ENCODE results near the gene TRIO. TPM values are rescaled to one million over a fixed set of nuclear protein-coding genes. Genes with fewer than 3 reads are reported as not detected.
A peak's percentile ranks its signal among the peaks of the same experiment; 100 is the strongest.
"Not testable (repeated sequence)": the region's sequence is repeated elsewhere in the genome, so short reads cannot be mapped to it uniquely, and the experiment has no call there.

The TRIO gene
- polyA plus RNA-seq (2013): 47.9 and 49.7 TPM in 2 replicates

DNA sequence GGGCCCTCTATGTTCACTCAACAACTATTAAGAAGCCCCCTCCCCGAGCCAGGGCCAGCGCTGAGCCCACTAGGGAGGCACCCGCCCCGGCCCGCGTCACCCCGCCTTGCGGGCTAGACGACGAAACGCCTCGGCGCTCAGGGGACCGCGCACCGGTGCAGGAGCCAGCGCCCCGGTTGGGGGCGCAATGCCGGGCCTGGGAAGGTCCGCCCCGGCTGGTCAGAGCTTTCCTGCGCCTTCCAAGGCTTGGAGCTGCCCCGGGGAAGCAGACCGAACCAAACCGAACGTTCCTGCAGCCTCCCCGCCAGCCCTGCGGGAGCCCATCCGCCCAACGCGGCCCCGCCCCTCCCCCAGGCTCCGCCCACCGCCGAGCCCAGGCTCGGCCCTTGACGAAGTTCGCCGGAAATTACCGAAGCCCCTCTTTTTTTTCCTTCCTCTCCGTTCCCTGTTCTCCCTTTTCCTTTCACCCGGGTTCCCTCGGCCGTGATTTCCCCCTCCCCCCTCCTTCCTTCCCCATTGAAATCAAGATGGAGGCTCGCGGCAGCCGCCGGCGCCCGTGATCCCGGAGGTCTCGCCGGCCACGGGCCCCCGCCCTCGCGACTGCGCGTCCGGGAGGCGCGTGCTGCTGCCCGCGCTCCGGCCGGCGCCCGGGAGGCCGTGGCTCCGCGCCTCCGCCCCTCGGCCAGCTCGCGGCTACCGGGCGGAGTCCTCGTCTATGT lies at the start of gene TRIO:
TRIO (plus strand) TSS at position 516 of the 719 bp plus-strand sequence. CDS start 384 bp downstream, outside the sequence.
- Histone ChIP-seq H2AFZ (ENCODE audit: insufficient read depth, low read length, poor library complexity) (peak within 1 kb of the TSS; percentile 82), H2AK5ac (ENCODE audit: low read length) (peak within 1 kb of the TSS; percentile 90), H4K8ac (ENCODE audit: low read depth, low read length) (peak within 1 kb of the TSS; percentile 94), H3K9me3 (ENCODE audit: insufficient read depth, low read depth, low read length) (no peaks in the 10 kb centered on the region), H3K9ac (ENCODE audit: low read length) (peak within 1 kb of the TSS; percentile 97), H3K4me1 (ENCODE audit: control insufficient read depth in 1 of 2, insufficient read depth in 2 of 2, low read length in 2 of 2) (peaks cover 9 to 10% of the 10 kb centered on the region in 2 experiments), H3K4ac (ENCODE audit: low read depth, low read length) (peak within 1 kb of the TSS; percentile 96), H3K27me3 (ENCODE audit: insufficient read depth, low read length) (no peaks in the 10 kb centered on the region), H3K23ac (ENCODE audit: low read length) (no peak within 1 kb of the TSS), H3K14ac (ENCODE audit: low read length) (peak within 1 kb of the TSS; percentile 99), H3K79me1 (ENCODE audit: low read length) (peaks cover 23% of the 10 kb centered on the region), H3K36me3 (ENCODE audit: control insufficient read depth in 1 of 2, insufficient read depth in 2 of 2, low read length in 2 of 2) (no peaks in the 10 kb centered on the region), H2BK5ac (ENCODE audit: low read depth, low read length, poor library complexity) (peak within 1 kb of the TSS; percentile 83), H2BK12ac (ENCODE audit: low read length) (peak within 1 kb of the TSS; percentile 55), H4K12ac (ENCODE audit: low read depth, low read length) (peak within 1 kb of the TSS; percentile 93), H3K4me2 (ENCODE audit: low read length) (peak within 1 kb of the TSS; percentile 71), H3K27ac (ENCODE audit: low read depth, low read length) (peak within 1 kb of the TSS; percentile 96), H3K4me3 (ENCODE audit: low read depth, low read length) (peak within 1 kb of the TSS; percentile 90), H2BK120ac (ENCODE audit: insufficient read depth, low read length, poor library complexity) (peak within 1 kb of the TSS; percentile 85), H3K79me2 (ENCODE audit: control insufficient read depth, insufficient read depth, low read length, poor library complexity) (peaks cover 35% of the 10 kb centered on the region), H3K18ac (ENCODE audit: low read length) (peak within 1 kb of the TSS; percentile 99), H4K91ac (ENCODE audit: low read depth, low read length) (peak within 1 kb of the TSS; percentile 99)
- WGBS (ENCODE audit: extremely low coverage, insufficient coverage, insufficient read length): no CpG with 5 or more reads among the region's 79 CpGs
- DNase-seq: peak; percentile 78 to 89

GRCh38 chr5:14097380-14097779 lies 45.8 kb upstream of the TRIO start:
- H3K9ac ChIP-seq (ENCODE audit: low read length); H4K91ac ChIP-seq (ENCODE audit: low read depth, low read length); H3K4me1 ChIP-seq (ENCODE audit: control insufficient read depth in 1 of 2, insufficient read depth in 2 of 2, low read length in 2 of 2); H2BK120ac ChIP-seq (ENCODE audit: insufficient read depth, low read length, poor library complexity); H3K27me3 ChIP-seq (ENCODE audit: insufficient read depth, low read length); H4K12ac ChIP-seq (ENCODE audit: low read depth, low read length); H3K4ac ChIP-seq (ENCODE audit: low read depth, low read length); DNase-seq; H2BK12ac ChIP-seq (ENCODE audit: low read length); H3K27ac ChIP-seq (ENCODE audit: low read depth, low read length); H3K79me1 ChIP-seq (ENCODE audit: low read length); H2BK5ac ChIP-seq (ENCODE audit: low read depth, low read length, poor library complexity); H3K4me3 ChIP-seq (ENCODE audit: low read depth, low read length); H3K79me2 ChIP-seq (ENCODE audit: control insufficient read depth, insufficient read depth, low read length, poor library complexity); H3K9me3 ChIP-seq (ENCODE audit: insufficient read depth, low read depth, low read length); H3K36me3 ChIP-seq (ENCODE audit: control insufficient read depth in 1 of 2, insufficient read depth in 2 of 2, low read length in 2 of 2); H3K14ac ChIP-seq (ENCODE audit: low read length); H2AK5ac ChIP-seq (ENCODE audit: low read length); H3K23ac ChIP-seq (ENCODE audit: low read length); H4K8ac ChIP-seq (ENCODE audit: low read depth, low read length); H3K18ac ChIP-seq (ENCODE audit: low read length); H3K4me2 ChIP-seq (ENCODE audit: low read length); H2AFZ ChIP-seq (ENCODE audit: insufficient read depth, low read length, poor library complexity): not testable (repeated sequence)
- no CpG with 5 or more reads among the region's 2 CpGs for WGBS (ENCODE audit: extremely low coverage, insufficient coverage, insufficient read length)

DNA sequence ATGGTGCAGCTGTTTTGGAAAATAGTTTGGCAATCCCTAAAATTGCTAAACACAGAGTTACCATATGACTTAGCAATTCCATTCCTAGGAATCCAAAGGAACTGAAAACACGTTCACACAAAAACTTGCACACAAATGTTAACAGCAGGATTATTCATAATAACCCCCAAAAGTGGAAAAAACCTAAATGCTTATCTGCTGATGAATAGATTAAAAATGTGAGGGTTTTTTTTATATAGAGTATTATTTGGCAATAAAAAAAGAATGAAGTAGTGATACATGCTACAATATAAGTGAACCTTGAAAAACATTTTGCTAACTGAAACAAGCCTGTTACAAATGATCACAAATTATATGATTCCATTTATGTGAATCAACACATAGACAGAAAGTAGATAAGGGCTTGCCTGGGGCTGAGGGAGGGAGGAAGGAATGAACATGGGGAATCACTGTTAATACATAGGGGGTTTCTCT lies 45.1 kb upstream of the TRIO start:
- H3K4me3 ChIP-seq (ENCODE audit: low read depth, low read length): no peak overlapping the region
- no peak overlapping the region for H2AFZ ChIP-seq (ENCODE audit: insufficient read depth, low read length, poor library complexity)
- no peaks in the 10 kb centered on the region for H3K79me1 ChIP-seq (ENCODE audit: low read length)
- no peaks in the 10 kb centered on the region for H3K9me3 ChIP-seq (ENCODE audit: insufficient read depth, low read depth, low read length)
- no peak overlapping the region for H3K14ac ChIP-seq (ENCODE audit: low read length)
- no peak overlapping the region for H3K23ac ChIP-seq (ENCODE audit: low read length)
- H3K4me2 ChIP-seq (ENCODE audit: low read length): no peak overlapping the region
- no peak overlapping the region for H2AK5ac ChIP-seq (ENCODE audit: low read length)
- no peak overlapping the region for H4K12ac ChIP-seq (ENCODE audit: low read depth, low read length)
- no peak overlapping the region for H2BK120ac ChIP-seq (ENCODE audit: insufficient read depth, low read length, poor library complexity)
- no peak overlapping the region for H4K91ac ChIP-seq (ENCODE audit: low read depth, low read length)
- no peak overlapping the region for H4K8ac ChIP-seq (ENCODE audit: low read depth, low read length)
- no peaks in the 10 kb centered on the region for H3K36me3 ChIP-seq (ENCODE audit: control insufficient read depth in 1 of 2, insufficient read depth in 2 of 2, low read length in 2 of 2)
- no peak overlapping the region for H3K9ac ChIP-seq (ENCODE audit: low read length)
- H3K79me2 ChIP-seq (ENCODE audit: control insufficient read depth, insufficient read depth, low read length, poor library complexity): no peaks in the 10 kb centered on the region
- no peak overlapping the region for H3K4ac ChIP-seq (ENCODE audit: low read depth, low read length)
- WGBS (ENCODE audit: extremely low coverage, insufficient coverage, insufficient read length): no CpG with 5 or more reads among the region's 1 CpG
- no peak overlapping the region for H3K18ac ChIP-seq (ENCODE audit: low read length)
- H2BK12ac ChIP-seq (ENCODE audit: low read length): no peak overlapping the region
- no peak overlapping the region for H2BK5ac ChIP-seq (ENCODE audit: low read depth, low read length, poor library complexity)
- peak; percentile 75 to 88 for DNase-seq
- no peak overlapping the region for H3K27ac ChIP-seq (ENCODE audit: low read depth, low read length)
- no peaks in the 10 kb centered on the region for H3K27me3 ChIP-seq (ENCODE audit: insufficient read depth, low read length)
- peaks cover 4 to 7% of the 10 kb centered on the region in 2 experiments for H3K4me1 ChIP-seq (ENCODE audit: control insufficient read depth in 1 of 2, insufficient read depth in 2 of 2, low read length in 2 of 2)

DNA sequence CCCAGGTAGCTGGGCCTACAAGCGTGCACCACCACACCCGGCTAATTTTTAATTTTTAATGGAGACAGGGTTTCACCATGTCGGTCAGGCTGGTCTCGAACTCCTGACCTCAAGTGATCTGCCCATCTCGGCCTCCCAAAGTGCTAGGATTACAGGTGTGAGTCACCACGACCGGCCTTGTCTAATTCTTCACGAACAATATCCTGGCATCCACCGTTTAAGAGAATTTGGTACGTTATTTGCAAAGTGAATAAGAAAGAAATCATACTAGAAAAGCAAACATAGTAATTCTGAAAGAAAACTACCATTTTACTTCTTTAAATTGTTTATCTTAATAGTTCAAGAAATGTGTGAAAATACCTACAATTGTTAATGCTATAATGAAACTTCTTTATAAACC lies 42.9 kb upstream of the TRIO start:
- no peaks in the 10 kb centered on the region for H3K9me3 ChIP-seq (ENCODE audit: insufficient read depth, low read depth, low read length)
- H3K4ac ChIP-seq (ENCODE audit: low read depth, low read length): no peak overlapping the region
- H3K14ac ChIP-seq (ENCODE audit: low read length): no peak overlapping the region
- H4K8ac ChIP-seq (ENCODE audit: low read depth, low read length): no peak overlapping the region
- H4K91ac ChIP-seq (ENCODE audit: low read depth, low read length): no peak overlapping the region
- WGBS (ENCODE audit: extremely low coverage, insufficient coverage, insufficient read length): no CpG with 5 or more reads among the region's 10 CpGs
- H2AK5ac ChIP-seq (ENCODE audit: low read length): no peak overlapping the region
- H3K27me3 ChIP-seq (ENCODE audit: insufficient read depth, low read length): no peaks in the 10 kb centered on the region
- H2BK12ac ChIP-seq (ENCODE audit: low read length): no peak overlapping the region
- no peaks in the 10 kb centered on the region for H3K79me2 ChIP-seq (ENCODE audit: control insufficient read depth, insufficient read depth, low read length, poor library complexity)
- H3K79me1 ChIP-seq (ENCODE audit: low read length): no peaks in the 10 kb centered on the region
- H2AFZ ChIP-seq (ENCODE audit: insufficient read depth, low read length, poor library complexity): no peak overlapping the region
- H3K4me2 ChIP-seq (ENCODE audit: low read length): no peak overlapping the region
- H3K9ac ChIP-seq (ENCODE audit: low read length): no peak overlapping the region
- no peak overlapping the region for H3K4me3 ChIP-seq (ENCODE audit: low read depth, low read length)
- peaks cover 4 to 7% of the 10 kb centered on the region in 2 experiments for H3K4me1 ChIP-seq (ENCODE audit: control insufficient read depth in 1 of 2, insufficient read depth in 2 of 2, low read length in 2 of 2)
- no peaks in the 10 kb centered on the region for H3K36me3 ChIP-seq (ENCODE audit: control insufficient read depth in 1 of 2, insufficient read depth in 2 of 2, low read length in 2 of 2)
- no peak overlapping the region for H3K23ac ChIP-seq (ENCODE audit: low read length)
- no peak overlapping the region for H3K18ac ChIP-seq (ENCODE audit: low read length)
- no peak for DNase-seq
- no peak overlapping the region for H2BK5ac ChIP-seq (ENCODE audit: low read depth, low read length, poor library complexity)
- H4K12ac ChIP-seq (ENCODE audit: low read depth, low read length): no peak overlapping the region
- no peak overlapping the region for H2BK120ac ChIP-seq (ENCODE audit: insufficient read depth, low read length, poor library complexity)
- H3K27ac ChIP-seq (ENCODE audit: low read depth, low read length): no peak overlapping the region

All from trophoblast cell (in vitro differentiated cells and primary cell).